ENCODE results near the gene ZNF679.
"Not testable (repeated sequence)": the region's sequence is repeated elsewhere in the genome, so short reads cannot be mapped to it uniquely, and the experiment has no call there.

The ZNF679 gene

DNA sequence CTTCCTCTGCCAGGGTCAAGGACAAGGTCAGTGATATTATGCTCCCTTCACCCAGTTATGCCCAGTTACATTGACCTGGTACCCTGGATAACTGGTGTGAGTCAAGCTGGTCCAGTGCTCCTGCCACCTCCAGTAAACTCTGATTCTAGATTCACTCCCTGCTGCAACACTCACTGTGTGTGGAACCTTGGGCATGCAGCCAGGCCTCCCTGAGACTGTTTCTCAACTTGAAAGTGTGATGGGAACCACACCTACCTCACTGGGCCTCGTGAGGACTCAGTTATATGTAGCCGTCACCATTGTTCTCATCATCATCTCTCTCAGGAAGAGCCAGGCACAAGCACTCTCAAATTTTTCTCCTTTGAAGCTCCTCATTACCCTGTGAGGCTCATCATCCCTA lies 84.6 kb downstream of the ZNF679 start:
- no peak for DNase-seq

DNA sequence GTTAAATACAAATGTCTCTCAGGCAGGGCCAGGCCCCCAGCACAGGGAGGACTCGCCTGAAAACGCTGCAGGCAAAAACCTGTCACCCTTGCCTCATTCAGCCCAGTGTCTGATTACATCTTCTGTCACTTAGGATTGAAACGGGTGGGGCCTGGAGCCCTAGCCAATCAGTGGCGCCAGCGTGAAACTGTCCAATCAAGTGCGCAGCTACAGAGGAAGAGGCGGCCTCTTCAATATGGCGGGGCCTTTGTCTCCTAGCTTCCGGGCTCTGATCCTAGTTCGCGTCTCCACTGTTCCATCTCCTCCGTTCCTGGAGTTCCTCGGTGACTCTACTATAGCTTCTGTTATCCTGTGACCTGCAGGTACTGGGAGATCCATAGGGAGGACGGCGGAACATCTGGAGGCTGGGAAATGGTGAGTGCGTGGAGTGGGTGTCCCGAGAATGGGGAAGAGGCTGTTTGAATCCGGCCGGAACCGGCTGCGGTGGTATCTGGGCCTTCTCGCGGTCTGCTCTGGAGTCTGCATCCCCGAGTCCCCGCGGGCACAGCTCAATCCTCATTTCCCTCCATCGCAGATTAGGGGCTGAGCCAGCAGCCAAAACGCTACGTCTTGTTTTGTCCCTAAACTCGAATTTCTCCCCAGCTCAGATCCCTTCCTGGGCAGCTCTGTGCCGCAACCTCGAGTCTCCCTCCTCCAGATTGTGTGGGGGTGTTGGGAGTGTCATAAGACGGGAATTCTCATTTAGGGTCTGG lies 85.6 kb downstream of the ZNF679 start, which contains the start of gene ZNF736:
TSS of gene ZNF736 (plus strand) at position 222 of the 752 bp plus-strand sequence. CDS start at position 412, 190 bp downstream.
- peak; percentile 93 to 96 (median 96) for DNase-seq

DNA sequence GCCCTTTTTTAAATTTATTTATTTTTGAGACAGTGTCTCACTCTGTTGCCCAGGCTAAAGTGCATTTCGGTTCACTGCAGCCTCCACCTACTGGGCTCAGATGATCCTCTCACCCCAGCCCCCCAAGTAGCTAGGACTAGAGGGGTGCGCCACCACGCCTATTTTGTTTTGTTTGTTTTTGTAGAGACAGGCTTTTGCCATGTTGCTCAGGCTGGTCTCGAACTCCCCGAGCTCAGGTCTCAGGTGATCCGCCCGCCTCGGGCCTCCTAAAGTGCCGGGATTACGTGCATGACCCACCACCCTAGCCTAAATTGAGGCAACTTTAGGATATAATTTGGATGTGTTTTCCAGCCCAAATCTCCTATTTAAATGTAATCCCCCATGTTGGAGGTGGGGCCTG lies 86.3 kb downstream of the ZNF679 start:
- DNase-seq: no peak

DNA sequence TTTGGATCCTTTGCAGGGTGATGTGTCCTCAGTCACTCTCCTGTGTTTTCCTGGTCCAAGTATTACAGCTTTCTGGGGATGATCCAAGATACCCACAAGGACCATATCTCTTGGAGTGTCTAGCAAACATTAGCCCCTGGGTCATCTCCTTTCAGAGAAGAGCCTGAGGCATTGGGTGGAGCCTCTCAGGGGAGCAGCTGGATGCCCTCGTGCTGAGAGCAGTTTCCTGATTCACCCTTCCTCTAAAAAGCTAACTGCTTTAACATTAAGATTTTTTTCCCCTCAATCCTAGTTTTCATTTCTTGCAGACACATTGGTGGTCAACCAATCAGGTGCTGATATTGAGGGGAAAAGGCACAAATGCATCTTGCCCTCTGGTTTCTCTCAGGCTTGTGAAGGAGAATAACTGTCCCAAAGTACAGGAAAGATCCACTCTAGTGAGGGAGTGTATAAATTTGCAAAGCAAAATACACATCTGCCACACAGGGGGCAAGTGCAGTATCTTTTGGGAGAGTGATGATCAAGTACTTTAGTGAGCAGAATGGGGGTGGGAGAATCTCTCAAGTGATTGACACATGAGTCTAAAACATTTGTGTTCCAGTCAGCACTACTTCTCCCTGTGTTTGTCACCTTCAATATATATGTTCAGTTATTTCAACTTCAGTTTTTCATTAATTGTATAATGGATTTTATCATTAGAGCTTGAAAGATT lies 87.9 kb downstream of the ZNF679 start:
- DNase-seq: not testable (repeated sequence)

Data from suppressor macrophage (primary cell).